Smooth muscle cell (in vitro differentiated cells): ENCODE data around the gene NPLOC4. TPM values are rescaled to one million over a fixed set of nuclear protein-coding genes. Genes with fewer than 3 reads are reported as not detected.

Experiments used
- DNase-seq: peaks from one replicate; lab custom pipeline; 2025; ENCODE audit not compliant: unreplicated experiment; lab: John Stamatoyannopoulos, UW
- H2AFZ ChIP-seq: fragments of 200-600 bp; sonication (generic); 2 replicates; pipeline ENCODE4 v1.6.0; 2016; ENCODE audit warnings: antibody characterized with exemption, low read depth, mild to moderate bottlenecking
- H3F3A ChIP-seq: fragments of 200-600 bp; sonication (generic); 2 replicates; pipeline ENCODE4 v1.6.0; 2017; ENCODE audit warnings: antibody characterized with exemption, low read depth
- H3K27ac ChIP-seq: fragments of 200-600 bp; sonication (generic); 2 replicates; pipeline ENCODE4 v1.5.1; 2016; ENCODE audit warnings: low read depth, mild to moderate bottlenecking
- H3K27me3 ChIP-seq: fragments of 200-600 bp; sonication (generic); 2 replicates; pipeline ENCODE4 v1.6.1; 2016; ENCODE audit warnings: low read depth, mild to moderate bottlenecking
- H3K36me3 ChIP-seq: fragments of 200-600 bp; sonication (generic); 2 replicates; pipeline ENCODE4 v1.5.1; 2016; ENCODE audit warnings: low read depth
- H3K4me1 ChIP-seq: fragments of 200-600 bp; sonication (generic); 2 replicates; pipeline ENCODE4 v1.5.1; 2016; ENCODE audit warnings: low read depth
- H3K4me2 ChIP-seq: fragments of 200-600 bp; sonication (generic); 2 replicates; pipeline ENCODE4 v1.6.0; 2016; ENCODE audit warnings: mild to moderate bottlenecking
- H3K4me3 ChIP-seq: fragments of 200-600 bp; sonication (generic); 2 replicates; pipeline ENCODE4 v1.5.1; 2016; ENCODE audit warnings: mild to moderate bottlenecking
- H3K79me2 ChIP-seq: fragments of 200-600 bp; sonication (generic); 2 replicates; pipeline ENCODE4 v1.6.0; 2016; ENCODE audit warnings: low read depth, mild to moderate bottlenecking
- H3K9ac ChIP-seq: fragments of 200-600 bp; sonication (generic); 2 replicates; pipeline ENCODE4 v1.6.0; 2016; ENCODE audit warnings: low read depth
- H3K9me3 ChIP-seq: fragments of 200-600 bp; sonication (generic); replicated peaks from 2 replicates; pipeline ENCODE4 v1.5.1; 2016; ENCODE audit warnings: low read depth
- H4K20me1 ChIP-seq: fragments of 200-600 bp; sonication (generic); 2 replicates; pipeline ENCODE4 v1.6.0; 2016; ENCODE audit warnings: low read depth
- WGBS: methylation state at CpG from one replicate; pipeline ENCODE4 v1.1.7; 2016; ENCODE audit warnings: low lambda C conversion rate; 5-methylcytosine and 5-hydroxymethylcytosine counted together
- polyA plus RNA-seq: library from polyadenylated mRNA; unstranded; fragments of >200 nt; fragmentation: Nextera tagmentation; extraction: Ambion mirVana; gene quantifications from 2 replicates; pipeline ENCODE4 v1.2.1, GENCODE V29; 2016
- total RNA-seq: library from RNA; depleted of rRNA; stranded (reverse); fragments of >200 nt; gene quantifications from 2 replicates; pipeline ENCODE4 v1.2.3, GENCODE V29; 2014
- TF ChIP-seq, protein P1 (sequence below): fragments of 200-600 bp; sonication (generic); IDR thresholded peaks from 2 replicates; pipeline ENCODE4 v1.5.1; 2017; ENCODE audit warnings: borderline replicate concordance, mild to moderate bottlenecking, antibody characterized with exemption; ENCODE audit not compliant: insufficient read depth, poor library complexity, severe bottlenecking

The NPLOC4 gene
- total and polyA plus RNA-seq, 2 experiments from 2014 or later: 58.1 to 60.9 TPM

DNA sequence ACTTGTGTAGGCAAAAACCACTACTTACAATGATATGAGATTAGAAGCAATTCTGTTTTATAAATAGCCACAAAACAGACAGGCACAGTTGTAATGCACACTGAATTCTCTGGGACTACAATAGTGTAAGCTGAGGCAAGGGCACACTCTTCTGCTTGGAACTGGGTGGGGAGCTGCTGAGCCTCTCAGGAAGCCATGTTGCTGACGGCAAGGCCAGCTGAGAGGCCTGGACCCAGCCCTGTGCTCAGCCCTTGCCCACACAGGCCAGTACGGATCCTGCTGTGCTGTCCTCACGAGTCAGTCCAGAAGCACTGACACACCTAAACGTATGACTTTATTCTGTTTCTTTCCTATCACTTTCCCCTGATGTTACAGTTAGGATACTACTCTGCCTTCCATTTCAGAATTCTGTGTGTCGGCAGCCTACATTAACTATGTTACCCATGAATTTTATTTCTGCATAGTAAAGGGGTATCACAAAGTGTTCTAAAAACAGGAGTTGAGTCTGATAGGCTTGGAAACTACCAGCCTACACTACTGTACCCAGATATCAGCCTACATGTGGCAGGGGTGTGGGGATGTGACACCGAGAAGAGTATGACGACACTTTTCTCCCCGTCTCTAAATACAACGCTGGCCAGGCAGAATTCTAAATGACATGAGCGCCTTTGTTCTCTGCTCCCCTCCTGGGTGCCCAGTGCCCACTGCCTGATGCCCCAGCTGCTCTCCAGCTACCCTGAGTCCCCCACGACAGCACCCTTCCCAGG, 43.6 kb downstream of the NPLOC4 start:
- no peak overlapping the region for H3K4me2 ChIP-seq
- no peak for DNase-seq
- no peak overlapping the region for H2AFZ ChIP-seq
- H3K4me3 ChIP-seq: no peak overlapping the region
- H3K27me3 ChIP-seq: no peaks in the 10 kb centered on the region
- no peaks in the 10 kb centered on the region for H3F3A ChIP-seq
- WGBS: 97% methylated on average over 11 of the region's 11 CpGs
- TF ChIP-seq, protein P1, sequence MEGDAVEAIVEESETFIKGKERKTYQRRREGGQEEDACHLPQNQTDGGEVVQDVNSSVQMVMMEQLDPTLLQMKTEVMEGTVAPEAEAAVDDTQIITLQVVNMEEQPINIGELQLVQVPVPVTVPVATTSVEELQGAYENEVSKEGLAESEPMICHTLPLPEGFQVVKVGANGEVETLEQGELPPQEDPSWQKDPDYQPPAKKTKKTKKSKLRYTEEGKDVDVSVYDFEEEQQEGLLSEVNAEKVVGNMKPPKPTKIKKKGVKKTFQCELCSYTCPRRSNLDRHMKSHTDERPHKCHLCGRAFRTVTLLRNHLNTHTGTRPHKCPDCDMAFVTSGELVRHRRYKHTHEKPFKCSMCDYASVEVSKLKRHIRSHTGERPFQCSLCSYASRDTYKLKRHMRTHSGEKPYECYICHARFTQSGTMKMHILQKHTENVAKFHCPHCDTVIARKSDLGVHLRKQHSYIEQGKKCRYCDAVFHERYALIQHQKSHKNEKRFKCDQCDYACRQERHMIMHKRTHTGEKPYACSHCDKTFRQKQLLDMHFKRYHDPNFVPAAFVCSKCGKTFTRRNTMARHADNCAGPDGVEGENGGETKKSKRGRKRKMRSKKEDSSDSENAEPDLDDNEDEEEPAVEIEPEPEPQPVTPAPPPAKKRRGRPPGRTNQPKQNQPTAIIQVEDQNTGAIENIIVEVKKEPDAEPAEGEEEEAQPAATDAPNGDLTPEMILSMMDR: no peak
- H3K36me3 ChIP-seq: peaks cover 5% of the 10 kb centered on the region
- H3K9me3 ChIP-seq: no peaks in the 10 kb centered on the region
- no peak overlapping the region for H3K27ac ChIP-seq
- no peaks in the 10 kb centered on the region for H3K4me1 ChIP-seq
- H3K9ac ChIP-seq: no peak overlapping the region
- peaks cover 4% of the 10 kb centered on the region for H3K79me2 ChIP-seq
- H4K20me1 ChIP-seq: peaks cover 12% of the 10 kb centered on the region

DNA sequence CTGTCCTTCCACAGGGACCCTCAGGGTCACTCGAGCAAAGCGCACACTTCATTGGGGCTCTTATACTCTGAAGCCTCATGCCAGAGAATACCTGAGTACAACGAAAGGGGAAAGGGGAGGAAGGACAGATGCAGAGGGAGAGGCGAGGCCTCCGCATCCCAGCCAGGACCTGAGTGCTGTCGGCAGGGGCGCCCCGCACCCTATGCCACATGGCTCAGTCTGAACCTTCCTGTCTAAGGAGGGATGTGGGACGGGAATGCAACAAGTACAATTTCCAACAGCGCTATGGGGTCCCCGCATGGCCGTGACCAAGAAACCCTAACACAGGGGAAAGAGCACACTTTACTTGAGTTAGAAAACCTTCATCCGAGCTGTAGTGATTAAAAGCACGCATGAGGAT, 44.9 kb downstream of the NPLOC4 start:
- TF ChIP-seq, protein P1: no peak
- DNase-seq: no peak
- no peaks in the 10 kb centered on the region for H3K4me1 ChIP-seq
- no peak overlapping the region for H3K4me2 ChIP-seq
- no peaks in the 10 kb centered on the region for H3F3A ChIP-seq
- H3K4me3 ChIP-seq: no peak overlapping the region
- H3K27ac ChIP-seq: no peak overlapping the region
- no peak overlapping the region for H2AFZ ChIP-seq
- no peaks in the 10 kb centered on the region for H3K9me3 ChIP-seq
- H3K36me3 ChIP-seq: peaks cover 5% of the 10 kb centered on the region
- H3K27me3 ChIP-seq: no peaks in the 10 kb centered on the region
- no peak overlapping the region for H3K9ac ChIP-seq
- H4K20me1 ChIP-seq: peaks cover 12% of the 10 kb centered on the region
- H3K79me2 ChIP-seq: peaks cover 4% of the 10 kb centered on the region
- WGBS: 85% methylated on average over 14 of the region's 14 CpGs

DNA sequence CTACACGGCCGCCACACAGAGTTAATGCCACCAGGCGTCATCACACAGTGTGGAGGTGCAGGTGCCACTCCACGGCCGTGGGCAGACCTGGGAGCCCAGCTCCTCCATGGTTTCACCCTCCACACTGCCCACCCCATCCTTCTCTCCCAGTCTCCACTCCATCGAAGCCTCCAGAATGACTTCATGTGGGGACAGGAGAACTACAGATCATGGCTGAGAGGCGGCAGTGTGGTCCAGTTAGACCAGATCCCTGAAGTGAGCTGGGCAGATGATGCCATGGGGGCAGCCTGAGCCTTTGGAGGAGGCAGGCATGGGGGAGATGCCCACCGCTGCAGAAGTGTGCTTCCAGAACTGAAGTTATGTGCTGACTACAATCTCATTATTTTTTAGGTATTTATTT, 46.8 kb downstream of the NPLOC4 start:
- no peak overlapping the region for H3K4me2 ChIP-seq
- no peak overlapping the region for H3K27ac ChIP-seq
- H2AFZ ChIP-seq: no peak overlapping the region
- peaks cover 4% of the 10 kb centered on the region for H3K79me2 ChIP-seq
- no peaks in the 10 kb centered on the region for H3K4me1 ChIP-seq
- TF ChIP-seq, protein P1: no peak
- 96% methylated on average over 8 of the region's 8 CpGs for WGBS
- no peaks in the 10 kb centered on the region for H3F3A ChIP-seq
- H3K4me3 ChIP-seq: no peak overlapping the region
- peaks cover 12% of the 10 kb centered on the region for H4K20me1 ChIP-seq
- DNase-seq: no peak
- peaks cover 9% of the 10 kb centered on the region for H3K36me3 ChIP-seq
- no peaks in the 10 kb centered on the region for H3K27me3 ChIP-seq
- H3K9ac ChIP-seq: no peak overlapping the region
- H3K9me3 ChIP-seq: no peaks in the 10 kb centered on the region

DNA sequence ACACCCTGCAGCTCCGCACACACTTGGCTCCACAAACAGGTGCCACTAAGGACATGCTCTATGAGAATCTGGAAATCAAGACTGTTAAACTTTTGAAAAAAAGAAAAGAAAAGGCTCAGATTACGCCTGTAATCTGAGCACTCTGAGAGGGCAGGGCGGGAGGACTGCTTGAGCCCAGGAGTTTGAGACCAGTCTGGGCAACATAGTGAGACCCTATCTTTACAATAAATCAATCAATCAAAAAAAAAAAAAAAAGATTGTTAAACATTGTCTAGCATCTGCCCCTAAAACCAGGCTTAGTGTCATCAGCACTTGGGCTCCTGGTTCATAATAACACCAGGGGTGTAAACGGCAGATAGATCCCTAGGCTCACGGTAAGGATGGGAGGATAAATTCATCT, 47.3 kb downstream of the NPLOC4 start:
- TF ChIP-seq, protein P1: no peak
- H3K27ac ChIP-seq: no peak overlapping the region
- no peak overlapping the region for H3K4me3 ChIP-seq
- no peak for DNase-seq
- peaks cover 9% of the 10 kb centered on the region for H3K36me3 ChIP-seq
- H3F3A ChIP-seq: no peaks in the 10 kb centered on the region
- no peaks in the 10 kb centered on the region for H3K4me1 ChIP-seq
- H3K79me2 ChIP-seq: peaks cover 4% of the 10 kb centered on the region
- no peak overlapping the region for H3K9ac ChIP-seq
- peaks cover 12% of the 10 kb centered on the region for H4K20me1 ChIP-seq
- no peaks in the 10 kb centered on the region for H3K27me3 ChIP-seq
- WGBS: 94% methylated on average over 5 of the region's 5 CpGs
- H3K9me3 ChIP-seq: no peaks in the 10 kb centered on the region
- H2AFZ ChIP-seq: no peak overlapping the region
- no peak overlapping the region for H3K4me2 ChIP-seq
